ENCODE results near the gene LONRF2.

The LONRF2 gene

GRCh38 chr2:100334929-100335328, 12.6 kb upstream of the LONRF2 start:
- no peak overlapping the region for H3K9ac ChIP-seq (ENCODE audit: low read depth, low read length)
- H3K36me3 ChIP-seq (ENCODE audit: insufficient read depth, low read depth, low read length): no peaks in the 10 kb centered on the region
- no peaks in the 10 kb centered on the region for H3K4me1 ChIP-seq (ENCODE audit: insufficient read depth, low read length)
- no peaks in the 10 kb centered on the region for H3K27me3 ChIP-seq (ENCODE audit: insufficient read depth, low read length)
- no peak overlapping the region for H3K4me3 ChIP-seq (ENCODE audit: low read length)
- H3K9me3 ChIP-seq (ENCODE audit: insufficient read depth, low read depth, low read length): peaks cover 4% of the 10 kb centered on the region
- H3K27ac ChIP-seq (ENCODE audit: low read length): no peak overlapping the region

DNA sequence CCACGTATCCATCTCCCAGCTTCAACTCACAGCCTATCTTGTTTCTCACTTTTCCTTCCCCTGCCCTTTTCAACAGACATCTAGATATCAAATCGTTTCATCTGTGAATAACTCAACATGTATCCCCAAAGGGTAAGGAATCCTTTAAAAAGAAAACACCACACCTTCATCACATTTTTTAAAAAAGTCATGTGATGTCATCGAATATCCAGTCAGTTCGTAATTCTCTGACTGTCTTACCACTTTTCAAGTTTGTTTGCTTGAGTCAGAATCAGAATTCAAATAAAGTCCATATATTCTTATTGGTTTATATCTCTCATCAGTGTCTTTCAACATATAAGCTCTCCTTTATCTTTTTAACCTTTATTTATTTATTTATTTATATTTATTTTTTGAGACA, 5.4 kb upstream of the LONRF2 start:
- H3K27me3 ChIP-seq (ENCODE audit: insufficient read depth, low read length): peaks cover 33% of the 10 kb centered on the region
- H3K4me3 ChIP-seq (ENCODE audit: low read length): no peak overlapping the region
- H3K9ac ChIP-seq (ENCODE audit: low read depth, low read length): no peak overlapping the region
- no peaks in the 10 kb centered on the region; the same call in 1 of the 2 replicates for H3K9me3 ChIP-seq (ENCODE audit: insufficient read depth, low read depth, low read length)
- no peak overlapping the region for H3K27ac ChIP-seq (ENCODE audit: low read length)
- no peaks in the 10 kb centered on the region for H3K36me3 ChIP-seq (ENCODE audit: insufficient read depth, low read depth, low read length)
- H3K4me1 ChIP-seq (ENCODE audit: insufficient read depth, low read length): no peaks in the 10 kb centered on the region

DNA sequence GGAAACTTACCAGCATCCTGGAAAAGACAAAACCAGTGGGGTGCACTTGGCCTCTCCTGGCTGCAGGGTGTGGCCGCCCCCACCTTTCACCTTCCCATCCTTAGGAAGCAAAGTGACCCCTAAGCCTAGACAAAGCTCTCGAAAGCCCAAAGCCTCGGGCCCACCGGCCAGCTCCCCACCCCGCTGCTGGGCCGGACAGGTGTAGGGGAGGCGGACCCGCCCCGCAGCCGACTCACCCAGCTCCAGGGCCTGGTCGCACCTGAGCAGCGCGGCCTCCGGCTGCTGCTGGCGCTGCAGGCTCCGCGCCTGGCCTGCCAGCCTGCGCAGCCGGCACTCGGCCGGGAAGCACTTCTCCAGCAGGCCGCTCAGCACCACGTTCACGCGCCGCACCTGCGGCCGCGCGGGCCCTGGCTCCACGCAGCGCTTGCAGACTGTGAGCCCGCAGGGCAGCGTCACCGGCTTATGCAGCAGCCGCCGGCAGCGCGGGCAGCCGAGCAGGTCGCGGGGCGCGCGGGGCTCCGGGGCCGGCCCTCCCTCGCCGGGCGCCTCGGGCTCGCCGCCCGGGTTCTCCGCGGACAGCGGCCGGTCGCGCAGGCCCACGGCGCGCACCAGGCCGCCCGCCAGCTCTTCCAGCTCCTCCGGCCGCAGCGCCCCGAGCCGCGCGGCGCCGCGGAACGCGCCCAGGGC, 979 bp downstream of the LONRF2 start:
- Histone ChIP-seq H3K4me1 (ENCODE audit: insufficient read depth, low read length) (no peaks in the 10 kb centered on the region), H3K9ac (ENCODE audit: low read depth, low read length) (no peak overlapping the region), H3K4me3 (ENCODE audit: low read length) (peak overlapping the region; percentile 58; the same call in 1 of the 2 replicates), H3K9me3 (ENCODE audit: insufficient read depth, low read depth, low read length) (peaks cover 22% of the 10 kb centered on the region), H3K27ac (ENCODE audit: low read length) (no peak overlapping the region), H3K36me3 (ENCODE audit: insufficient read depth, low read depth, low read length) (no peaks in the 10 kb centered on the region), H3K27me3 (ENCODE audit: insufficient read depth, low read length) (peaks cover 68% of the 10 kb centered on the region)

DNA sequence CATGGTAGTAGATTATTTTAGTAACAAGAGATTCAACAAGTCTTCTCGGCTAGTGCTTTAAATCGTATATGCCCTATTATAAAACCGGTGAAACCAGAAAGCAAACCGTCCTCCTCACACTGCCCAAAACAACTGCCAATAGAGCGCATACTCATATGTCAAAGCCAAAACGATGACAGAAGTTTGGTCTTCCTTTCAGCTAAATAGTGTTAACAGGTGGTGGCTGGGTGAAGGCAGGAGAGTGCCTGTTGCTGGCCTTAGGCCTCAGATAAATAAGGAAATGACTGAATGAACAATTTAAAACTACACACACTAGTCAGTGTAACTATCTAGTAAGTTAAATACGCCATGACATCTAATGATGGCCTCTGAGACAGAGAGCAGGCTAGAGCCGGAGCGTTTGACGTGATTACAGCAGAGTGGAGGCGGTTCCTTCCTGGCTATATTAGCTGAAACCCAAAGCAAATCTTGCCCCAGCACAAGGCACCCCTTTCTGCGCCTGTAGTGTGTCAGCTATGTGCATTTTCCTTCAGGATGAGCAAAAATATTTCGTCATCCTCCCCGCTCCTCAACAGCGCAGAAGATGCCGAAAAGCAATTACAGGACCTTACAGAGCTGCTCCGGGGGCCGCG, 1.6 kb downstream of the LONRF2 start:
- Histone ChIP-seq H3K27ac (ENCODE audit: low read length) (no peak overlapping the region), H3K4me3 (ENCODE audit: low read length) (peak overlapping the region; percentile 58), H3K9me3 (ENCODE audit: insufficient read depth, low read depth, low read length) (peaks cover 22% of the 10 kb centered on the region), H3K9ac (ENCODE audit: low read depth, low read length) (no peak overlapping the region), H3K36me3 (ENCODE audit: insufficient read depth, low read depth, low read length) (no peaks in the 10 kb centered on the region), H3K27me3 (ENCODE audit: insufficient read depth, low read length) (peaks cover 64% of the 10 kb centered on the region), H3K4me1 (ENCODE audit: insufficient read depth, low read length) (no peaks in the 10 kb centered on the region)

DNA sequence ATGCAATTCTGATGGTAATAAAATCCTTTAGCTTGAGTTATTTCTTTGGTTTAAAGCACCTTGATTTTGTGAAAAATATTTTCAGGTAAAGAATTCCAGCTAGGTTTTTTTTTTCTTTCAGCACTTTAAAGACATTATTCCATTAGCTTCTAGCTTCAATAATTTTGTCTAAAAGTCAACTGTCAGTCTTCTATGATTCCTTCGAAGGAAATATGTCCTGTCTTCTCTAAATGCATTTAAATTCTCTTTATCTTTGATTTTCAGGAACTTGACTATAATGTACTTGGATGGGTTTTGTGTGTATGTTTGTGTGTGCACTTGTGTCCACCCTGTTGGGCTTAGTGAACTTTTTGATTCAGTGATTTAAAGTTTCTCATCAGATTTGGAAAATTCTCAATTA, 4.7 kb downstream of the LONRF2 start:
- H3K27me3 ChIP-seq (ENCODE audit: insufficient read depth, low read length): peaks cover 34% of the 10 kb centered on the region
- H3K9me3 ChIP-seq (ENCODE audit: insufficient read depth, low read depth, low read length): peaks cover 22% of the 10 kb centered on the region
- no peaks in the 10 kb centered on the region for H3K4me1 ChIP-seq (ENCODE audit: insufficient read depth, low read length)
- no peak overlapping the region for H3K9ac ChIP-seq (ENCODE audit: low read depth, low read length)
- no peak overlapping the region for H3K27ac ChIP-seq (ENCODE audit: low read length)
- no peaks in the 10 kb centered on the region for H3K36me3 ChIP-seq (ENCODE audit: insufficient read depth, low read depth, low read length)
- H3K4me3 ChIP-seq (ENCODE audit: low read length): no peak overlapping the region

- H3K9me3 ChIP-seq (ENCODE audit: insufficient read depth, low read depth, low read length): no peaks in the 10 kb centered on the region
- no peak overlapping the region for H3K4me3 ChIP-seq (ENCODE audit: low read length)
- H3K27me3 ChIP-seq (ENCODE audit: insufficient read depth, low read length): no peaks in the 10 kb centered on the region
- H3K4me1 ChIP-seq (ENCODE audit: insufficient read depth, low read length): no peaks in the 10 kb centered on the region
- no peak overlapping the region for H3K9ac ChIP-seq (ENCODE audit: low read depth, low read length)
- no peaks in the 10 kb centered on the region for H3K36me3 ChIP-seq (ENCODE audit: insufficient read depth, low read depth, low read length)
- no peak overlapping the region for H3K27ac ChIP-seq (ENCODE audit: low read length)
These were observed 12.2 kb downstream of the LONRF2 start for GRCh38 chr2:100309973-100310719.

DNA sequence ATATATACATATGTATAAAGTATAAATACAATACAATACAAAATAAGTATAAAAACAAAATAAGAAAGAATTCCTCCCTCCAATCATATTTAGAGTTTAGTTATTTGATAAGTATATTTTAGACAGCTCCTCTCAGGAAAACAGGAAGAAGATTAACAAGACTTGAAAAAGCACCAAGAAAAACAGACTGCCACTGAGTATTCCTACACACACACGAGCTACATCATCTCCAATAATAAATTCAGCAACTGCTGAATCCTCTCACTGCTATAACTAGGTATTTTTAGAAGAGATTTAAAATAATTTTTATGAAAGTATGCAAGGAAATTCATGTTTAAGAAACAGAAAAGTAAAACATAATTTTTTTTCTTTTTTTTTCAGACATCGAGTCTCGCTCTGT, 13.0 kb downstream of the LONRF2 start:
- Histone ChIP-seq H3K4me1 (ENCODE audit: insufficient read depth, low read length) (no peaks in the 10 kb centered on the region), H3K9ac (ENCODE audit: low read depth, low read length) (no peak overlapping the region), H3K27me3 (ENCODE audit: insufficient read depth, low read length) (no peaks in the 10 kb centered on the region), H3K9me3 (ENCODE audit: insufficient read depth, low read depth, low read length) (no peaks in the 10 kb centered on the region), H3K36me3 (ENCODE audit: insufficient read depth, low read depth, low read length) (no peaks in the 10 kb centered on the region), H3K4me3 (ENCODE audit: low read length) (no peak overlapping the region), H3K27ac (ENCODE audit: low read length) (no peak overlapping the region)

- Histone ChIP-seq H3K27me3 (ENCODE audit: insufficient read depth, low read length) (no peaks in the 10 kb centered on the region), H3K27ac (ENCODE audit: low read length) (no peak overlapping the region), H3K9me3 (ENCODE audit: insufficient read depth, low read depth, low read length) (no peaks in the 10 kb centered on the region; the same call in 1 of the 2 replicates), H3K9ac (ENCODE audit: low read depth, low read length) (no peak overlapping the region), H3K36me3 (ENCODE audit: insufficient read depth, low read depth, low read length) (no peaks in the 10 kb centered on the region), H3K4me1 (ENCODE audit: insufficient read depth, low read length) (no peaks in the 10 kb centered on the region), H3K4me3 (ENCODE audit: low read length) (no peak overlapping the region)
These were observed 18.6 kb downstream of the LONRF2 start for GRCh38 chr2:100303744-100304143.

DNA sequence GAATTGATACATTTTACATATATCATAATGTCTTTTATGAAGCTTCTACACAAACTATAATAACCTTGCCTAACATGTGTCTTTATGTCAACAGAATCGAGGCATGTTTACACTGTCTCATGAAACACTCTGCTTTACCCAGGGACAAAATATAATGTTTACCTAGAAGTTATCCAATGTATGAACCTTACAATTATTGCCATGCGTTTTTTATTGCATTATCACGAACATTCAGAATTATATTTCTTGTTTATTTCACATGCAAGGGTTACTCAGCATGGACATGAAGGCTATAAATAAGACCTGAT, 19.8 kb downstream of the LONRF2 start:
- H3K36me3 ChIP-seq (ENCODE audit: insufficient read depth, low read depth, low read length): no peaks in the 10 kb centered on the region
- no peaks in the 10 kb centered on the region for H3K4me1 ChIP-seq (ENCODE audit: insufficient read depth, low read length)
- H3K27ac ChIP-seq (ENCODE audit: low read length): no peak overlapping the region
- H3K9ac ChIP-seq (ENCODE audit: low read depth, low read length): no peak overlapping the region
- no peak overlapping the region for H3K4me3 ChIP-seq (ENCODE audit: low read length)
- no peaks in the 10 kb centered on the region for H3K27me3 ChIP-seq (ENCODE audit: insufficient read depth, low read length)
- no peaks in the 10 kb centered on the region; the same call in 1 of the 2 replicates for H3K9me3 ChIP-seq (ENCODE audit: insufficient read depth, low read depth, low read length)

- Histone ChIP-seq H3K4me1 (ENCODE audit: insufficient read depth, low read length) (no peaks in the 10 kb centered on the region), H3K27ac (ENCODE audit: low read length) (no peak overlapping the region), H3K9ac (ENCODE audit: low read depth, low read length) (no peak overlapping the region), H3K9me3 (ENCODE audit: insufficient read depth, low read depth, low read length) (no peaks in the 10 kb centered on the region; the same call in 1 of the 2 replicates), H3K36me3 (ENCODE audit: insufficient read depth, low read depth, low read length) (no peaks in the 10 kb centered on the region), H3K4me3 (ENCODE audit: low read length) (no peak overlapping the region), H3K27me3 (ENCODE audit: insufficient read depth, low read length) (no peaks in the 10 kb centered on the region)
These were observed 20.3 kb downstream of the LONRF2 start for GRCh38 chr2:100301881-100302584.

- no peaks in the 10 kb centered on the region for H3K4me1 ChIP-seq (ENCODE audit: insufficient read depth, low read length)
- no peaks in the 10 kb centered on the region; the same call in 1 of the 2 replicates for H3K9me3 ChIP-seq (ENCODE audit: insufficient read depth, low read depth, low read length)
- H3K4me3 ChIP-seq (ENCODE audit: low read length): no peak overlapping the region
- H3K27me3 ChIP-seq (ENCODE audit: insufficient read depth, low read length): no peaks in the 10 kb centered on the region
- no peak overlapping the region for H3K9ac ChIP-seq (ENCODE audit: low read depth, low read length)
- no peaks in the 10 kb centered on the region for H3K36me3 ChIP-seq (ENCODE audit: insufficient read depth, low read depth, low read length)
- no peak overlapping the region for H3K27ac ChIP-seq (ENCODE audit: low read length)
These were observed 22.8 kb downstream of the LONRF2 start for GRCh38 chr2:100299548-100299947.
